LNCAP (cell line): ENCODE data around the gene HEY2.

ENCODE experiments used
- TF ChIP-seq, protein P1 (sequence below): fragments of 450-650 bp; IDR thresholded peaks from 2 replicates; pipeline ENCODE4 v1.5.1; 2017; ENCODE audit warnings: mild to moderate bottlenecking

Gene HEY2

DNA sequence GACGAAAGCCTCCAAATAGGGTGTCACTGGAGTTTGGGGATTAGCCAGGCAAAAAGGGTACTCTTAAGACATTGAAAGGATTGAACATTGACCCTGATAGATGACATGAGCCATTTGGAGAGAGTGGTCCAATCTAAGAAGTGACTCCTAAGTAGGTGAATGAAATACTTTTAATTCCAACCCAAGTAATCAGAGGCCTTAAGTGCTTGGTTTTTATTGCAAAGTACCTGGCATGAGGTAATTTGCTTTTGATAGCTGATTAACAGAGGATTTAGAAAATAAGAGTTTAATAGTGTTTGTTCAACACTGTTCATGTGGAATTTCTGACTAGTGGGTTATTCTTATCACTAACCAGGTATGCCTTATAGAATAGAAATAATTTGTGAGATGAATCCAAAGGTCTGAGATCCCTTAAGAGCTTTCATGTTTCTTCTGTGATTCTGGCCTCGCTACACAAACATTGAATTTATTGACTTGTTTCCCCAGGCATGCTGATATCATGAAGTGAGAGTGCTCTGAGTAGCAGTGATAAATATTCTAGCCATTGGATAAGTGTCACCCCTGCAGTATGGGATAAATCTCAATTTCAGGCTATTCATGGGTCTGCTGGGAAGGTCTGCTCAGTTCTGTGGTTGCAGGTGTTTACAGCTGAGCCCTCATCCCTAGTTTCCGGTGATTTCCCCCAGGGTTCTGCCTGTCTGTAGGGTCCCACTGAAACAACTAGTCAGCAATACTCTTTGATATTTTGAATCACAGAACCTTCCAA is 47.9 kb downstream of the HEY2 start:
- TF ChIP-seq, protein P1, sequence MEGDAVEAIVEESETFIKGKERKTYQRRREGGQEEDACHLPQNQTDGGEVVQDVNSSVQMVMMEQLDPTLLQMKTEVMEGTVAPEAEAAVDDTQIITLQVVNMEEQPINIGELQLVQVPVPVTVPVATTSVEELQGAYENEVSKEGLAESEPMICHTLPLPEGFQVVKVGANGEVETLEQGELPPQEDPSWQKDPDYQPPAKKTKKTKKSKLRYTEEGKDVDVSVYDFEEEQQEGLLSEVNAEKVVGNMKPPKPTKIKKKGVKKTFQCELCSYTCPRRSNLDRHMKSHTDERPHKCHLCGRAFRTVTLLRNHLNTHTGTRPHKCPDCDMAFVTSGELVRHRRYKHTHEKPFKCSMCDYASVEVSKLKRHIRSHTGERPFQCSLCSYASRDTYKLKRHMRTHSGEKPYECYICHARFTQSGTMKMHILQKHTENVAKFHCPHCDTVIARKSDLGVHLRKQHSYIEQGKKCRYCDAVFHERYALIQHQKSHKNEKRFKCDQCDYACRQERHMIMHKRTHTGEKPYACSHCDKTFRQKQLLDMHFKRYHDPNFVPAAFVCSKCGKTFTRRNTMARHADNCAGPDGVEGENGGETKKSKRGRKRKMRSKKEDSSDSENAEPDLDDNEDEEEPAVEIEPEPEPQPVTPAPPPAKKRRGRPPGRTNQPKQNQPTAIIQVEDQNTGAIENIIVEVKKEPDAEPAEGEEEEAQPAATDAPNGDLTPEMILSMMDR, result no peak

DNA sequence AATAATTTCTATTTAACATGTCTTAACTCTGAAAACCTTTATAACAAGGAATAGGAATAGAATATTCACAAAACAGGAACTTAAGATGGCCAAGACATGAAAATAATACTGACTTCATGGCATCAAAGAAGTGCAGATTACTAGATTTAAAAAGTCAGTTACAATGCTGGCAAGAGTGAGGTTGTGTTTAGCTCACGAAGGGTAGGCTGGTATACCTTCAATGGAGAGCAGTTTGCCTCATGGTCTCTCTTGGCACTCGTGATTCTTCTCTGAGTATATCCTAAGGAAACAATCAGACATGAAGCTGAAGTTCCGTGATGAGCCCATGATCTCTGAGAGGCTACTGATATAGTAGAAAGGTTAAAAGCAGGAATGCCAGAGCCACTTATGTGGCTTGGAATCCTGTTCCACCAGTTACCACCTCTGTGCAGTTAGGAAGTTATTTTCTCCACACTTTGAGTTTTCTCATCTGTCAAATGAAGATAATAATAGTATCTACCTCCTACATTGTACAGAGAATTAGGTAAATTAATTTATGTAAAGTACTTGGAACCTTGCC is 48.5 kb downstream of the HEY2 start:
- TF ChIP-seq, protein P1, result no peak

DNA sequence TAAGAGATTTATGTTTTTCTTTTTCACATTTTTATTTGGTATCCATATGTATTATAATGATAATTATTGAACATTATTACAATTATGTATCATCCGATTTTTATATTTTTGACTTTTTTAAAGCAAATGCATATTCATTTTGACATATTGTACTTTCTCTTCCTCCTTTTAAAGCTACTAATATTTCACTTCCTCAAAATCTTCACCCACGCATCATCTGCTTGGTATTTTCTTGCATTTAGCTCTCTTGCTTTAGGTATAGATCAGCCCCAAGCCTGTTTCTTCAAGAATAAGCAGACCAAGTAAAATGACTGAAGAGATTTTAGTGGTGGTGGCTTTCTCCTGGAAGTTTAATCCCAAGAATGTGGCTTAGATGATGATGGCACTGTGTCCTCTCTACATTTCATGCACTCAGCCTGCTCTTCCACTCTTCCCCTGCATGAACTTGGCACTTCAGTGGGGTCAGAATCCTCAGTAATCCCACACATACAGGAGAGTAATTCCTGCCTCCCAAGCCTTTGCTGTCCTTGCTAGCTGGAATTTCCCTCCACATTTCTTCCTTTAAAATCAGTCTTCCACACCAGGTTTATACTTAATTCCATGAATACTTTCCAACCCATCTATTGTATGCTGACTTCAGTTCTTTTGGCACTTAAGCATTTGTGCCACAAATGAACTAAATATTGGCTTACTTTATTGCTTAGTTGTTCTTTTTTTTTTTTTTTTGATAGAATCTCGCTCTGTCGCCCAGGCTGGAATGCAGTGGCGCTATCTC is 49.5 kb downstream of the HEY2 start:
- TF ChIP-seq, protein P1, result no peak

DNA sequence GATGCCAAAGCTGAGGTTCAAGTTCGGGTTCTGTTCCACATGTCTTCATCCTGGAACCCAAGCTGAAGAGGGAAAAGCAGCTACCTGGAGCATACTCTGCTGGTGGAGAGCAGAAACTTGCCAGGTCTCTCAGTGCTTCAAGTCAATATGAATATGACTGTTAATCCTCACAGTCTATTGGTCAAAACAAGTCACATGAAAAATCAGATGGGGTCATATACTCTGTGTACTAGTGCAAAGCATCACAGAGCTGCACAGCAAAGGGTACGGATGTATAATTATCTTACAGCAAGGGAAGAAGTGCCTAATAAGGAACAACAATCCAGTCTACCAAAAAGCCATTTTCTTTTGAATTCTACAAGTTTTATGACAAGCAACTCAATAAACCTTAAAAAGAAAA is 53.0 kb downstream of the HEY2 start:
- TF ChIP-seq, protein P1, result no peak

DNA sequence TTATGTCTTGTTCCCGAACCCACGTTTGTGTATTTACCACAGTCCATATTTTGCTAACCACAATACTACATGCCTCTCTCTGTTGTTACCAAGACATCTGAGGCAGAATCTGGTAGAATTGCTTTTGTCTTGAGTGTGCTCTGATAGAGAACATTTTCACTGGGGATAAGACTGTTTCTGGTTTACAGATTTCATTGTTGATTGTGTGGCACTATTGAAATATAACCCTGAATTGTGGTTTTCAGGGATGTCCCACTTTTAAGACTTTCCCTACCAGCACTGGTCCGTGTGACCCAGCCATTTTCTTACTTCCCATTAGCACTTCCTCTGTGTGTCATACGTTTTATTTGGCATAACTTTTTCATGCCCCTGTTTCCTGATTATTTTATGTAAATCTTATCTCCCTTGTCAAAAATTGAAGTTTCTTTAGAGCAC is 53.5 kb downstream of the HEY2 start:
- TF ChIP-seq, protein P1, result no peak

DNA sequence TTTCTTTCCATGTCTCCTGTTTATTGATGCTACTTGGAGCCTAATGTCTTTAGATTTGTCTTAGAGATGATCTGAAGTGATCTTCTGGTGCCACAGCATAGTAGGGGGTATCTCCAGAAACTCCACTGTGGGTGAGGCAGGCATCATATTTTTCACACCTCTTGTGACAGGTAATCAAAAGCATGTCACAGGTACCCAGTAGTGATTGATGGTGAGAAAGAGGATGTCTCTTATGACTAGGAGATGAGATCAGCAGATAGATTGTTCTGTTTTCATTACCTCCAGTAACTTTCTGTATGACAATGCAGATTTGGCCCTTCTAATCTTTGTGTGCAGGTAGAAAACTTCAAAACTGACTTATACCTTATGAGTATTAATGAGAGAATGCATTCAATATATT is 54.8 kb downstream of the HEY2 start:
- TF ChIP-seq, protein P1, result no peak

DNA sequence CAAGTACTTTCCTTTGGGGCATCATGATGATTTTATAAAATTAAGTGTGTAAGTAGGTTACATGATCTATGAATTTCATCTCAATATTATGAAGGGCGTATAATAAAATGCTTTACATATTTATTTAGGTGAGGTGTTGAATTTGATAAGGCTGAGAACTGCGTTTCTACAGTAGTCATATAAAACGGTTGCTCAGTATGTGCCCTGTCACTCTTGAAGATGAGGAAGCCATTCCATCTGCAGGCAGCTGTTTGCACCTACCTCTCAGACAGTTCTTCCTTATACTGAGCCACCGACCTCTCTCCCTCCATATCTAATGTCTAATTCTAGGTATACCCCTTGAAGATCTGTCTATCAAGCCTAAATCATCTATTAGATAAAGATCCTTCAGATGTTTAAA is 57.4 kb downstream of the HEY2 start:
- TF ChIP-seq, protein P1, result no peak
